Endothelial cell of umbilical vein (primary cell): ENCODE data around the gene ULK1. TPM values are rescaled to one million over a fixed set of nuclear protein-coding genes. Genes with fewer than 3 reads are reported as not detected.
"Not testable (repeated sequence)": the region's sequence is repeated elsewhere in the genome, so short reads cannot be mapped to it uniquely, and the experiment has no call there.

Experiments used
- BruUV-seq: library from RNA; stranded (reverse); fragments of 400-500 nt; replicated peaks from 2 replicates; lab custom pipeline; 2021; lab: Mats Ljungman, UMichigan
- CTCF ChIA-PET: fragments of 300-600, 350-600 bp; sonication (Branson Sonifier 250); formaldehyde crosslinking; loops from one replicate; lab custom pipeline; 2021; ENCODE audit warnings: antibody characterized with exemption, inconsistent platforms; lab: Charles Lee
- POLR2A ChIA-PET: fragments of 300-600, 350-600 bp; sonication (Branson Sonifier 250); formaldehyde crosslinking; loops from one replicate; lab custom pipeline; 2021; ENCODE audit warnings: antibody characterized with exemption, inconsistent platforms; lab: Charles Lee
- DNase-seq: peaks from one replicate; pipeline ENCODE4 v3.0.0-alpha.2; 2011; ENCODE audit warnings: low read depth, low spot score
- FAIRE-seq: peaks from 2 replicates; lab custom pipeline; 2011; peaks lifted over from hg19 to GRCh38; lab: Jason Lieb, UNC
- H2AFZ ChIP-seq: 2 replicates; pipeline ENCODE4 v1.6.0; 2012; ENCODE audit warnings: low read depth, low read length, control low read depth, inconsistent platforms
- H3K27ac ChIP-seq: 2 replicates; pipeline ENCODE4 v1.5.1; 2011; ENCODE audit warnings: low read depth, mild to moderate bottlenecking, control low read depth, low read length, moderate library complexity; ENCODE audit not compliant: insufficient read depth
- H3K27me3 ChIP-seq, 2 experiments: 2 replicates each; pipeline versions ENCODE4 v1.6.0 to v1.6.1; 2011; ENCODE audit warnings: low read length in 2 of 2, mixed read lengths in 1 of 2; ENCODE audit not compliant: control insufficient read depth in 2 of 2, insufficient read depth in 2 of 2
- H3K36me3 ChIP-seq, 2 experiments: 2 replicates in 1 of 2; 3 replicates in 1 of 2; pipeline ENCODE4 v1.5.1; 2011; ENCODE audit warnings: low read length in 2 of 2, mild to moderate bottlenecking in 1 of 2, moderate library complexity in 1 of 2; ENCODE audit not compliant: control insufficient read depth in 2 of 2, insufficient read depth in 2 of 2; ENCODE audit errors: extremely low read depth in 1 of 2
- H3K4me1 ChIP-seq: 3 replicates; pipeline ENCODE4 v1.5.1; 2011; ENCODE audit warnings: mild to moderate bottlenecking, low read length; ENCODE audit not compliant: control insufficient read depth, insufficient read depth; ENCODE audit errors: extremely low read depth
- H3K4me2 ChIP-seq: 2 replicates; pipeline ENCODE4 v1.6.1; 2011; ENCODE audit warnings: low read length, control low read depth, mixed read lengths; ENCODE audit not compliant: insufficient read depth
- H3K4me3 ChIP-seq, 3 experiments: fragments of 200-600 bp in 1 of 3; sonication (generic), shearing (Covaris generic) in 1 of 3; replicated peaks in 1 of 3; 2 replicates each; pipeline ENCODE4 v1.5.1; 2011 to 2016; ENCODE audit warnings: control low read depth in 3 of 3, low read length in 3 of 3, mild to moderate bottlenecking in 2 of 3, inconsistent platforms in 1 of 3, low read depth in 1 of 3, moderate library complexity in 1 of 3; ENCODE audit not compliant: insufficient read depth in 1 of 3
- H3K79me2 ChIP-seq: 2 replicates; pipeline ENCODE4 v1.6.0; 2012; ENCODE audit warnings: low read length, inconsistent platforms; ENCODE audit not compliant: control insufficient read depth, insufficient read depth
- H3K9ac ChIP-seq: replicated peaks from 2 replicates; pipeline ENCODE3; 2011; ENCODE audit warnings: low read length, control low read depth; ENCODE audit not compliant: insufficient read depth; ENCODE audit errors: extremely low read depth
- H3K9me1 ChIP-seq: replicated peaks from 3 replicates; pipeline ENCODE4 v1.6.0; 2011; ENCODE audit warnings: mild to moderate bottlenecking, low read length; ENCODE audit not compliant: control insufficient read depth, insufficient read depth; ENCODE audit errors: extremely low read depth
- H3K9me3 ChIP-seq: replicated peaks from 2 replicates; pipeline ENCODE4 v1.5.1; 2012; ENCODE audit warnings: low read length, inconsistent platforms; ENCODE audit not compliant: control insufficient read depth, insufficient read depth
- H4K20me1 ChIP-seq: replicated peaks from 2 replicates; pipeline ENCODE3; 2011; ENCODE audit warnings: mild to moderate bottlenecking, low read length; ENCODE audit not compliant: control insufficient read depth, insufficient read depth; ENCODE audit errors: extremely low read depth
- CTCF ChIP-seq, 2 donors: IDR thresholded peaks; 1 replicate in 1 of 2; 2 replicates in 1 of 2; pipeline ENCODE4 v1.5.1; 2011; ENCODE audit warnings: low read length in 2 of 2, mild to moderate bottlenecking in 2 of 2, moderate library complexity in 2 of 2, control low read depth in 1 of 2, inconsistent platforms in 1 of 2, low read depth in 1 of 2; ENCODE audit not compliant: insufficient read depth in 1 of 2; ENCODE audit errors: extremely low read depth in 1 of 2
- EZH2 ChIP-seq: IDR thresholded peaks from 2 replicates; pipeline ENCODE4 v1.6.1; 2012; ENCODE audit warnings: borderline replicate concordance, low read depth, mild to moderate bottlenecking, moderate library complexity, low read length, inconsistent platforms; ENCODE audit not compliant: severe bottlenecking
- FOS ChIP-seq: IDR thresholded peaks from 2 replicates; pipeline ENCODE4 v1.6.1; 2011; ENCODE audit warnings: mild to moderate bottlenecking, low read length, moderate library complexity, borderline replicate concordance; ENCODE audit not compliant: insufficient read depth
- GATA2 ChIP-seq: IDR thresholded peaks from 2 replicates; pipeline ENCODE4 v1.7.0; 2011; ENCODE audit warnings: low read depth, mild to moderate bottlenecking, moderate library complexity, mixed read lengths, low read length; ENCODE audit not compliant: insufficient read length, insufficient read depth
- JUN ChIP-seq: IDR thresholded peaks from 2 replicates; pipeline ENCODE4 v1.6.1; 2011; ENCODE audit warnings: borderline replicate concordance, low read depth; ENCODE audit not compliant: insufficient read length, insufficient read depth
- MAX ChIP-seq: IDR thresholded peaks from 2 replicates; pipeline ENCODE4 v1.6.1; 2011; ENCODE audit not compliant: insufficient read depth, insufficient read length
- MYC ChIP-seq: IDR thresholded peaks from one replicate; pipeline ENCODE4 v1.6.1; 2011; ENCODE audit warnings: mild to moderate bottlenecking, low read depth, low read length
- POLR2A ChIP-seq: IDR thresholded peaks from 2 replicates; pipeline ENCODE4 v1.6.1; 2012; ENCODE audit warnings: low read depth, mild to moderate bottlenecking, control low read depth, low read length
- POLR2AphosphoS5 ChIP-seq: IDR thresholded peaks from 2 replicates; pipeline ENCODE4 v1.6.1; 2012; ENCODE audit warnings: low read depth, mild to moderate bottlenecking, control low read depth, low read length, moderate library complexity; ENCODE audit not compliant: insufficient read depth
- dilution Hi-C: fragments of 300-500 bp; cut with MboI; formaldehyde crosslinking; loops from one replicate; pipeline ENCODE4 v1.15.0; 2019; ENCODE audit warnings: low sequenced_read_pairs; ENCODE audit not compliant: extremely low pct_ligation_motif_present
- intact Hi-C: fragments of 100-400 bp; cut with micrococcal nuclease; formaldehyde crosslinking; loops from one replicate; pipeline ENCODE4 v1.10.0; 2022
- polyA plus RNA-seq, 4 experiments: library from polyadenylated mRNA; depleted of rRNA in 3 of 4; stranded (reverse) in 3 of 4; unstranded in 1 of 4; fragments of >200 nt; gene quantifications; 2 replicates each; pipeline versions ENCODE4 v1.2.1 to v1.2.3, GENCODE V29; 2011 to 2012; ENCODE audit warnings: missing spikeins in 1 of 4
- total RNA-seq: library from RNA; stranded (reverse); gene quantifications from 2 replicates; pipeline ENCODE4 v1.2.3, GENCODE V29; 2021

ULK1 gene
- total and polyA plus RNA-seq, 2 donors (not counting 3 experiments of a cell fraction or from before 2014, with no cell fraction given): 14.4 to 38.2 TPM

GRCh38 chr12:131885543-131886057, 8.8 kb upstream of the ULK1 start:
- H3K9me1 ChIP-seq: no peaks in the 10 kb centered on the region
- dilution Hi-C loops: no loop called here
- no peaks in the 10 kb centered on the region for H4K20me1 ChIP-seq
- peaks cover 0 to 5% of the 10 kb centered on the region in 2 experiments for H3K27me3 ChIP-seq
- FAIRE-seq (no peak), DNase-seq (no peak)
- no TSS peak for BruUV-seq
- intact Hi-C loops: no loop called here
- ChIA-PET POLR2A (no interaction called here), CTCF (no interaction called here)
- no peaks in the 10 kb centered on the region for H3K36me3 ChIP-seq
- no peaks in the 10 kb centered on the region for H3K9me3 ChIP-seq
- no peak for TF ChIP-seq MYC
- no peak for TF ChIP-seq EZH2
- no peak for TF ChIP-seq GATA2
- TF ChIP-seq MAX: no peak
- TF ChIP-seq POLR2A: no peak
- no peak for TF ChIP-seq JUN
- TF ChIP-seq FOS: no peak
- TF ChIP-seq CTCF (IDR thresholded peaks at IDR 0.05; ENCODE audit: extremely low read depth in 1 of 2, insufficient read depth in 1 of 2, low read depth in 1 of 2, low read length in 2 of 2): no peak
- TF ChIP-seq POLR2AphosphoS5: no peak
- no peaks in the 10 kb centered on the region for H3K4me1 ChIP-seq
- H3K4me3 ChIP-seq: no peak overlapping the region
- no peaks in the 10 kb centered on the region for H3K79me2 ChIP-seq
- no peak overlapping the region for H3K4me2 ChIP-seq
- no peak overlapping the region for H3K27ac ChIP-seq
- no peak overlapping the region for H3K9ac ChIP-seq
- no peak overlapping the region for H2AFZ ChIP-seq

- H4K20me1 ChIP-seq, dilution Hi-C loops, H3K36me3 ChIP-seq, CTCF ChIA-PET, H3K9ac ChIP-seq, BruUV-seq, H3K4me1 ChIP-seq, DNase-seq, H3K9me3 ChIP-seq, FAIRE-seq, H3K9me1 ChIP-seq, H3K4me2 ChIP-seq, H3K4me3 ChIP-seq, H3K27me3 ChIP-seq, H3K27ac ChIP-seq, intact Hi-C loops, POLR2A ChIA-PET, H2AFZ ChIP-seq, H3K79me2 ChIP-seq: not testable (repeated sequence)
Observed at GRCh38 chr12:131891722-131892121, 2.7 kb upstream of the ULK1 start.
